SK-N-MC (cell line): ENCODE results near the gene TGFB1.

Experiments used
- EZH2 ChIP-seq: fragments of 200-600 bp; sonication (generic); IDR thresholded peaks from one replicate; pipeline ENCODE4 v1.6.1; 2017; ENCODE audit warnings: antibody characterized with exemption
- FOXP2 ChIP-seq: optimal IDR thresholded peaks from 2 replicates; pipeline ENCODE3; 2011; ENCODE audit warnings: mild to moderate bottlenecking, moderate library complexity; ENCODE audit not compliant: insufficient read depth; ENCODE audit errors: extremely low read length, control extremely low read depth
- POLR2AphosphoS5 ChIP-seq: IDR thresholded peaks from 2 replicates; pipeline ENCODE4 v1.6.1; 2012; ENCODE audit warnings: mild to moderate bottlenecking, low read depth, low read length, borderline replicate concordance

- no peak for TF ChIP-seq EZH2
- peak; percentile 41; the same call in 1 of the 2 replicates for TF ChIP-seq POLR2AphosphoS5
- TF ChIP-seq FOXP2 = no peak
Observed at GRCh38 chr19:41373993-41374392, 20.3 kb upstream of the TGFB1 start.
